ENCODE data around the gene AP2S1. TPM values are rescaled to one million over a fixed set of nuclear protein-coding genes. Genes with fewer than 3 reads are reported as not detected.

AP2S1 gene
- total RNA-seq, 1 experiment from 2014 or later: 241 TPM

- TF ChIP-seq EZH2 (IDR thresholded peaks at IDR 0.05; ENCODE audit: borderline replicate concordance, low read depth, low read length, poor library complexity, severe bottlenecking) (no peak), CTCF (conservative IDR thresholded peaks at IDR 0.05; ENCODE audit: low read depth, low read length) (no peak)
- CTCF ChIA-PET: no interaction called here
Observed at GRCh38 chr19:46882034-46882433, 31.4 kb upstream of the AP2S1 start.

GRCh38 chr19:46881092-46881491 lies 30.4 kb upstream of the AP2S1 start:
- Histone ChIP-seq H3K4me1 (ENCODE audit: insufficient read depth, low read length, poor library complexity, severe bottlenecking) (no peaks in the 10 kb centered on the region), H3K27me3 (replicated peaks; ENCODE audit: insufficient read depth, low read depth, low read length, poor library complexity) (no peaks in the 10 kb centered on the region), H3K27ac (ENCODE audit: low read depth, low read length, poor library complexity, severe bottlenecking) (no peak overlapping the region), H3K36me3 (ENCODE audit: insufficient read depth, low read length, poor library complexity, severe bottlenecking) (no peaks in the 10 kb centered on the region), H3K9me3 (ENCODE audit: low read depth, low read length, poor library complexity, severe bottlenecking) (no peaks in the 10 kb centered on the region), H3K4me3 (ENCODE audit: low read depth, low read length, poor library complexity, severe bottlenecking) (no peak overlapping the region)
- intact Hi-C loops (cut with micrococcal nuclease; ENCODE audit: unreplicated experiment): no loop called here
- TF ChIP-seq EZH2 (IDR thresholded peaks at IDR 0.05; ENCODE audit: borderline replicate concordance, low read depth, low read length, poor library complexity, severe bottlenecking) (no peak), CTCF (conservative IDR thresholded peaks at IDR 0.05; ENCODE audit: low read depth, low read length) (no peak)
- no peak for DNase-seq (ENCODE audit: low spot score)
- POLR2A ChIA-PET (ENCODE audit: low non-redundant PET): interaction anchor here (0.6 kb wide), 1 partner anchor 13 kb away, joined by 3 read pairs; no protein-coding TSS in a partner anchor
- no TSS peak for BruUV-seq (replicated peaks)
- CTCF ChIA-PET: no interaction called here

More at GRCh38 chr19:46882034-46882433, 31.4 kb upstream of the AP2S1 start:
- Histone ChIP-seq H3K4me1 (ENCODE audit: insufficient read depth, low read length, poor library complexity, severe bottlenecking) (no peaks in the 10 kb centered on the region), H3K27me3 (replicated peaks; ENCODE audit: insufficient read depth, low read depth, low read length, poor library complexity) (no peaks in the 10 kb centered on the region), H3K9me3 (ENCODE audit: low read depth, low read length, poor library complexity, severe bottlenecking) (peaks cover 3% of the 10 kb centered on the region), H3K4me3 (ENCODE audit: low read depth, low read length, poor library complexity, severe bottlenecking) (no peak overlapping the region), H3K36me3 (ENCODE audit: insufficient read depth, low read length, poor library complexity, severe bottlenecking) (no peaks in the 10 kb centered on the region), H3K27ac (ENCODE audit: low read depth, low read length, poor library complexity, severe bottlenecking) (no peak overlapping the region)
- POLR2A ChIA-PET (ENCODE audit: low non-redundant PET): no interaction called here
- DNase-seq (ENCODE audit: low spot score): no peak
- intact Hi-C loops (cut with micrococcal nuclease; ENCODE audit: unreplicated experiment): no loop called here
- BruUV-seq (replicated peaks): no TSS peak

DNA sequence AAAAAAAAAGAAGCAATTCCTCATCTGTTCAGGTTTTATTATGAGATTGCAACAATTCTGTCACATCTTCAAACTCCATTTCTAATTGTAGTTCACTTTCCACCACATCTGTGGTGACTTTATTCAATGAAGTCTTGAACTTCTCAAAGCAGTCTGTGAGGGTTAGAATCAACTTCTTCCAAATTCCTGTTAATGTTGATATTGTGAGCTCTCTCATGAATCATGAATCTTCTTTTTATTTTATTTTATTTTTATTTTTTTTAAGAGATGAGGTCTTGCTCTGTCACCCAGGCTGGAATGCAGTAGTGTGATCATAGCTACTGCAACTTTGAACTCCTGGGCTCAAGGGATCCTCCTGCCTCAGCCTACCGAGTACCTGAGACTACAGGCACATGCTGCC lies 29.8 kb upstream of the AP2S1 start:
- Histone ChIP-seq H3K4me3 (ENCODE audit: low read depth, low read length, poor library complexity, severe bottlenecking) (no peak overlapping the region), H3K27me3 (replicated peaks; ENCODE audit: insufficient read depth, low read depth, low read length, poor library complexity) (no peaks in the 10 kb centered on the region), H3K27ac (ENCODE audit: low read depth, low read length, poor library complexity, severe bottlenecking) (no peak overlapping the region), H3K9me3 (ENCODE audit: low read depth, low read length, poor library complexity, severe bottlenecking) (no peaks in the 10 kb centered on the region), H3K4me1 (ENCODE audit: insufficient read depth, low read length, poor library complexity, severe bottlenecking) (no peaks in the 10 kb centered on the region), H3K36me3 (ENCODE audit: insufficient read depth, low read length, poor library complexity, severe bottlenecking) (no peaks in the 10 kb centered on the region)
- ChIA-PET CTCF (no interaction called here), POLR2A (ENCODE audit: low non-redundant PET) (interaction anchor here (0.6 kb wide), 1 partner anchor 12 kb away, joined by 3 read pairs; no protein-coding TSS in a partner anchor)
- intact Hi-C loops (cut with micrococcal nuclease; ENCODE audit: unreplicated experiment): no loop called here
- no peak for TF ChIP-seq EZH2 (IDR thresholded peaks at IDR 0.05; ENCODE audit: borderline replicate concordance, low read depth, low read length, poor library complexity, severe bottlenecking)
- no peak for TF ChIP-seq CTCF (conservative IDR thresholded peaks at IDR 0.05; ENCODE audit: low read depth, low read length)
- no TSS peak for BruUV-seq (replicated peaks)
- no peak for DNase-seq (ENCODE audit: low spot score)
